Ovary (tissue), 9 donors: ENCODE data around the gene STARD5. TPM values are rescaled to one million over a fixed set of nuclear protein-coding genes. Genes with fewer than 3 reads are reported as not detected.
A peak's percentile ranks its signal among the peaks of the same experiment; 100 is the strongest.

Source experiments
- DNase-seq, 5 donors: peaks; one replicate each; pipeline ENCODE4 v3.0.0-alpha.2; 2019 to 2020
- H3K27ac ChIP-seq, 2 donors: fragments of 200-600 bp; one replicate each; pipeline versions ENCODE4 v1.5.1 to v1.8.0; 2019 to 2022
- H3K27me3 ChIP-seq: fragments of 200-600 bp; one replicate; pipeline ENCODE4 v1.8.0; 2022
- H3K36me3 ChIP-seq: fragments of 200-600 bp; sonication (generic); one replicate; pipeline ENCODE4 v1.5.1; 2019
- H3K4me1 ChIP-seq: one replicate; pipeline ENCODE4 v1.8.1; 2013; ENCODE audit warnings: mild to moderate bottlenecking, moderate library complexity; ENCODE audit not compliant: insufficient read depth
- H3K4me3 ChIP-seq: fragments of 200-600 bp; sonication (generic); one replicate; pipeline ENCODE4 v1.5.1; 2017
- H3K9me3 ChIP-seq, 2 donors: fragments of 200-600 bp in 1 of 2; sonication (generic) in 1 of 2; one replicate each; pipeline versions ENCODE4 v1.5.1 to v1.8.1; 2013 to 2019; ENCODE audit warnings: mild to moderate bottlenecking in 1 of 2, moderate library complexity in 1 of 2
- EP300 ChIP-seq: sonication (generic); formaldehyde crosslinking; IDR thresholded peaks from one replicate; pipeline ENCODE4 v1.6.1; 2017; ENCODE audit warnings: antibody characterized with exemption
- POLR2A ChIP-seq: fragments of 450-650 bp; IDR thresholded peaks from one replicate; pipeline ENCODE4 v1.6.1; 2017; ENCODE audit warnings: antibody characterized with exemption, mild to moderate bottlenecking, moderate library complexity
- WGBS, 3 donors: extraction: QIAGEN DNeasy Blood & Tissue Kit in 1 of 3; methylation state at CpG; one replicate each; pipeline versions ENCODE4 v1.1.5 to v1.1.7; 2013 to 2017; 5-methylcytosine and 5-hydroxymethylcytosine counted together
- intact Hi-C, 4 donors: fragments of 100-400 bp; cut with DNase I; formaldehyde crosslinking; loops; one replicate each; pipeline versions ENCODE4 v1.11.0 to v1.15.1; 2022 to 2023
- polyA plus RNA-seq, 2 donors: library from polyadenylated mRNA; stranded (reverse); fragments of 200-250 nt in 1 of 2; fragments of 350-450 nt in 1 of 2; fragmentation: Illumina TruSeq in 1 of 2; extraction: RNeasy Lipid Tissue Mini Kit (QIAGEN cat#74804) in 1 of 2; gene quantifications; one replicate each; pipeline ENCODE4 v1.2.3, GENCODE V29; 2013 to 2014
- total RNA-seq, 7 donors: library from RNA; depleted of rRNA in 2 of 7; stranded (reverse); fragments of >200 nt in 2 of 7; fragmentation: NEBNext Ultra II Directional in 3 of 7; extraction: Animal tissue kit (Norgen Biotek cat#: 25700) in 3 of 7; gene quantifications; one replicate each; pipeline versions ENCODE4 v1.1.0 to v1.2.4, GENCODE V29; 2016 to 2023
- TF ChIP-seq, protein P1 (sequence below), 3 donors: fragments of 450-650 bp in 2 of 3; fragments of 200-600 bp in 1 of 3; IDR thresholded peaks; one replicate each; pipeline versions ENCODE4 v1.5.1 to v1.8.0; 2016 to 2022; ENCODE audit warnings: antibody characterized with exemption in 3 of 3, mild to moderate bottlenecking in 1 of 3
- donor health status: DM: no; HTN: no; CAD: no; lungs with moderate emphysema.
- donor health status: DM: no; HTN: no; CAD: no.
- donor health status: Bipolar disorder and iron deficiency.
- donor health status: DM: yes; HTN: yes; CAD: no.
- donor health status: DM: no; HTN: no; CAD: no.
- donor health status: DM: yes; HTN: yes; CAD: no.

Gene STARD5
- total and polyA plus RNA-seq, 9 donors = 3.8 to 9.4 (median 6.3) TPM

DNA sequence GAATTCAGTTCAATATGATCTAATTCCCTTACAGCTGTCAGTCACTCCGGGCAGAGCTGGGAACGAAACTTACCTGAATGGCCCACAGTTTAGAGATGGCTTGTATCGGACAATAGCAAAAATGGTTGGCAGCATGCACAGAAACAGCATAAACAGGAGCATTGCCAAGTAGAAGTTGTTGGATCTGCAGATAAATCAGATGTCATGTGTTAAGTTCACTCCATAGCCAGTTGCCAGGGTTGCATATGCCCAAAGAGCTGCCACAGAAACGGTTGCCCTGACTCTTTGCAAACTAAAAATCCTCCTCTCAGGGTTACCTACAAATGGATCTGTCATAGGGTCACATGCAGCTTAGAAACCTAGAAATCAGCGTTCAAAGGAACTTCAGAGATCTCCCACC is 15.4 kb upstream of the STARD5 start:
- Histone ChIP-seq H3K4me3 (no peak overlapping the region), H3K27ac (no peak overlapping the region), H3K4me1 (peaks cover 2% of the 10 kb centered on the region), H3K9me3 (no peaks in the 10 kb centered on the region), H3K27me3 (no peaks in the 10 kb centered on the region), H3K36me3 (no peaks in the 10 kb centered on the region)
- DNase-seq = no peak
- intact Hi-C loops = no loop called here
- WGBS, 3 donors = 76 to 82% (median 77%) methylated on average over 5 of the region's 5 CpGs
- no peak for TF ChIP-seq EP300
- TF ChIP-seq POLR2A = no peak
- TF ChIP-seq, protein P1, sequence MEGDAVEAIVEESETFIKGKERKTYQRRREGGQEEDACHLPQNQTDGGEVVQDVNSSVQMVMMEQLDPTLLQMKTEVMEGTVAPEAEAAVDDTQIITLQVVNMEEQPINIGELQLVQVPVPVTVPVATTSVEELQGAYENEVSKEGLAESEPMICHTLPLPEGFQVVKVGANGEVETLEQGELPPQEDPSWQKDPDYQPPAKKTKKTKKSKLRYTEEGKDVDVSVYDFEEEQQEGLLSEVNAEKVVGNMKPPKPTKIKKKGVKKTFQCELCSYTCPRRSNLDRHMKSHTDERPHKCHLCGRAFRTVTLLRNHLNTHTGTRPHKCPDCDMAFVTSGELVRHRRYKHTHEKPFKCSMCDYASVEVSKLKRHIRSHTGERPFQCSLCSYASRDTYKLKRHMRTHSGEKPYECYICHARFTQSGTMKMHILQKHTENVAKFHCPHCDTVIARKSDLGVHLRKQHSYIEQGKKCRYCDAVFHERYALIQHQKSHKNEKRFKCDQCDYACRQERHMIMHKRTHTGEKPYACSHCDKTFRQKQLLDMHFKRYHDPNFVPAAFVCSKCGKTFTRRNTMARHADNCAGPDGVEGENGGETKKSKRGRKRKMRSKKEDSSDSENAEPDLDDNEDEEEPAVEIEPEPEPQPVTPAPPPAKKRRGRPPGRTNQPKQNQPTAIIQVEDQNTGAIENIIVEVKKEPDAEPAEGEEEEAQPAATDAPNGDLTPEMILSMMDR (IDR thresholded peaks at IDR 0.05) = no peak

- Histone ChIP-seq H3K4me3 (no peak overlapping the region), H3K9me3 (no peaks in the 10 kb centered on the region), H3K4me1 (peaks cover 2% of the 10 kb centered on the region), H3K36me3 (no peaks in the 10 kb centered on the region), H3K27ac (no peak overlapping the region), H3K27me3 (no peaks in the 10 kb centered on the region)
- TF ChIP-seq, protein P1 (IDR thresholded peaks at IDR 0.05) = no peak
- peak in 1 of 5 donors; percentile 52 for DNase-seq
- WGBS, 3 donors = 19 to 21% (median 20%) methylated on average over 8 of the region's 8 CpGs
- intact Hi-C loops = no loop called here
Measured at GRCh38 chr15:81338170-81339007, 14.4 kb upstream of the STARD5 start.

DNA sequence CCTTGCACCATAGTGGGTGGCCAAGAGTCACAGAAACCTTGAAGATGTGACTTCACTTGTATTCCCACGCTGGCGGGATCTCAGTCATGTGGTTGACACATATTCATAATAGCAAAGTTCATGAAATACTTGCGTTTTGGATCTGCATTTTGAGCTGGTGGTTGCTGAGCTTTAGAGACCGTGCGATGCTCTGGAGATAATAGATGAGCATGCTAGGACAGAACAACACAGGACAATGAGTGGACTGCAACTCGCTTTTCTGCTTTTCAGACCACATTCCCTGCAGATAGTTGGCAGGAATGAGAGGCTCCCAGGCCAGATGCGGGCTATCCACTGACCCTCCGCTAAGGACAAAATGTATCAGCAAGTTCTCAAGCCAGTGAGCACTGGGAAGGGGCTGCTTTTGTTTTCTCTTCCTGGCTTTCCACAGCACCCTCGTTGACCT is 13.8 kb upstream of the STARD5 start:
- Histone ChIP-seq H3K4me1 (peaks cover 2% of the 10 kb centered on the region), H3K9me3 (no peaks in the 10 kb centered on the region), H3K27ac (no peak overlapping the region), H3K27me3 (no peaks in the 10 kb centered on the region), H3K4me3 (no peak overlapping the region), H3K36me3 (no peaks in the 10 kb centered on the region)
- intact Hi-C loops = no loop called here
- 26 to 39% (median 30%) methylated on average over 9 of the region's 9 CpGs for WGBS, 3 donors
- TF ChIP-seq, protein P1 (IDR thresholded peaks at IDR 0.05) = no peak
- TF ChIP-seq POLR2A (no peak), EP300 (no peak)
- peak in 1 of 5 donors; percentile 49 for DNase-seq

GRCh38 chr15:81337241-81337640 is 13.3 kb upstream of the STARD5 start:
- Histone ChIP-seq H3K4me3 (no peak overlapping the region), H3K27ac (no peak overlapping the region), H3K4me1 (peaks cover 2% of the 10 kb centered on the region), H3K9me3 (no peaks in the 10 kb centered on the region), H3K27me3 (no peaks in the 10 kb centered on the region), H3K36me3 (no peaks in the 10 kb centered on the region)
- DNase-seq = no peak
- WGBS, 3 donors = 83 to 89% (median 88%) methylated on average over 3 of the region's 3 CpGs
- intact Hi-C loops = no loop called here
- TF ChIP-seq, protein P1 (IDR thresholded peaks at IDR 0.05) = no peak
- no peak for TF ChIP-seq POLR2A
- no peak for TF ChIP-seq EP300
